ENCODE data around the gene FBXO46.
"Not testable (repeated sequence)": the region's sequence is repeated elsewhere in the genome, so short reads cannot be mapped to it uniquely, and the experiment has no call there.

The FBXO46 gene

GRCh38 chr19:45733160-45733810, 2.6 kb upstream of the FBXO46 start, which contains the start of gene MEIOSIN:
TSS of gene MEIOSIN (plus strand) at chr19:45733439. CDS start at chr19:45735377, 1,938 bp downstream.
- Histone ChIP-seq H3K27ac (ENCODE audit: low read depth in 2 of 2, low read length in 2 of 2) (no peak within 1 kb of the TSS), H3K4me3 (ENCODE audit: low read length in 2 of 2) (no peak within 1 kb of the TSS), H3K9me3 (ENCODE audit: control insufficient read depth in 2 of 2, low read length in 2 of 2) (no peaks in the 10 kb centered on the region), H3K36me3 (ENCODE audit: control insufficient read depth in 2 of 2, insufficient read depth in 2 of 2, low read length in 2 of 2) (no peaks in the 10 kb centered on the region), H3K4me1 (ENCODE audit: control insufficient read depth in 2 of 2, insufficient read depth in 2 of 2, low read length in 2 of 2) (peaks cover 7 to 11% of the 10 kb centered on the region in 2 donors), H3K9ac (ENCODE audit: low read depth in 1 of 2, low read length in 2 of 2) (no peak within 1 kb of the TSS), H3K27me3 (ENCODE audit: control insufficient read depth in 2 of 2, insufficient read depth in 2 of 2, low read length in 2 of 2) (no peaks in the 10 kb centered on the region)

GRCh38 chr19:45729800-45730290, 851 bp downstream of the FBXO46 start:
- no peaks in the 10 kb centered on the region for H3K36me3 ChIP-seq (ENCODE audit: control insufficient read depth in 2 of 2, insufficient read depth in 2 of 2, low read length in 2 of 2)
- H3K9ac ChIP-seq (ENCODE audit: low read depth in 1 of 2, low read length in 2 of 2): peak overlapping the region; percentile 64 to 91
- peak overlapping the region; percentile 80 to 86 for H3K4me3 ChIP-seq (ENCODE audit: low read length in 2 of 2)
- peaks cover 7 to 11% of the 10 kb centered on the region in 2 donors for H3K4me1 ChIP-seq (ENCODE audit: control insufficient read depth in 2 of 2, insufficient read depth in 2 of 2, low read length in 2 of 2)
- no peaks in the 10 kb centered on the region for H3K9me3 ChIP-seq (ENCODE audit: control insufficient read depth in 2 of 2, low read length in 2 of 2)
- peak overlapping the region; percentile 68 to 72 for H3K27ac ChIP-seq (ENCODE audit: low read depth in 2 of 2, low read length in 2 of 2)
- H3K27me3 ChIP-seq (ENCODE audit: control insufficient read depth in 2 of 2, insufficient read depth in 2 of 2, low read length in 2 of 2): no peaks in the 10 kb centered on the region

GRCh38 chr19:45728683-45729082, 2.0 kb downstream of the FBXO46 start:
- H3K27ac ChIP-seq (ENCODE audit: low read depth in 2 of 2, low read length in 2 of 2); H3K9me3 ChIP-seq (ENCODE audit: control insufficient read depth in 2 of 2, low read length in 2 of 2); H3K9ac ChIP-seq (ENCODE audit: low read depth in 1 of 2, low read length in 2 of 2); H3K36me3 ChIP-seq (ENCODE audit: control insufficient read depth in 2 of 2, insufficient read depth in 2 of 2, low read length in 2 of 2); H3K27me3 ChIP-seq (ENCODE audit: control insufficient read depth in 2 of 2, insufficient read depth in 2 of 2, low read length in 2 of 2); H3K4me3 ChIP-seq (ENCODE audit: low read length in 2 of 2): not testable (repeated sequence)
- H3K4me1 ChIP-seq (ENCODE audit: control insufficient read depth in 2 of 2, insufficient read depth in 2 of 2, low read length in 2 of 2): peaks cover 7 to 11% of the 10 kb centered on the region in 2 donors

GRCh38 chr19:45720065-45720464, 10.6 kb downstream of the FBXO46 start:
- H3K36me3 ChIP-seq (ENCODE audit: control insufficient read depth in 2 of 2, insufficient read depth in 2 of 2, low read length in 2 of 2); H3K9me3 ChIP-seq (ENCODE audit: control insufficient read depth in 2 of 2, low read length in 2 of 2); H3K4me3 ChIP-seq (ENCODE audit: low read length in 2 of 2); H3K27me3 ChIP-seq (ENCODE audit: control insufficient read depth in 2 of 2, insufficient read depth in 2 of 2, low read length in 2 of 2); H3K9ac ChIP-seq (ENCODE audit: low read depth in 1 of 2, low read length in 2 of 2): not testable (repeated sequence)
- H3K27ac ChIP-seq (ENCODE audit: low read depth in 2 of 2, low read length in 2 of 2): peak overlapping the region; percentile 82 to 88
- peaks cover 17 to 36% of the 10 kb centered on the region in 2 donors for H3K4me1 ChIP-seq (ENCODE audit: control insufficient read depth in 2 of 2, insufficient read depth in 2 of 2, low read length in 2 of 2)

GRCh38 chr19:45717983-45718650, 12.6 kb downstream of the FBXO46 start:
- peak overlapping the region; percentile 96 to 97 for H3K27ac ChIP-seq (ENCODE audit: low read depth in 2 of 2, low read length in 2 of 2)
- H3K4me3 ChIP-seq (ENCODE audit: low read length in 2 of 2): peak overlapping the region; percentile 75 to 85
- peaks cover 17 to 34% of the 10 kb centered on the region in 2 donors for H3K4me1 ChIP-seq (ENCODE audit: control insufficient read depth in 2 of 2, insufficient read depth in 2 of 2, low read length in 2 of 2)
- H3K9ac ChIP-seq (ENCODE audit: low read depth in 1 of 2, low read length in 2 of 2): peak overlapping the region; percentile 83 to 89
- H3K36me3 ChIP-seq (ENCODE audit: control insufficient read depth in 2 of 2, insufficient read depth in 2 of 2, low read length in 2 of 2): peaks cover 4 to 6% of the 10 kb centered on the region in 2 donors
- H3K9me3 ChIP-seq (ENCODE audit: control insufficient read depth in 2 of 2, low read length in 2 of 2): no peaks in the 10 kb centered on the region
- H3K27me3 ChIP-seq (ENCODE audit: control insufficient read depth in 2 of 2, insufficient read depth in 2 of 2, low read length in 2 of 2): no peaks in the 10 kb centered on the region

GRCh38 chr19:45717131-45717982, 13.3 kb downstream of the FBXO46 start:
- Histone ChIP-seq H3K9ac (ENCODE audit: low read depth in 1 of 2, low read length in 2 of 2) (peak overlapping the region; percentile 83 to 89), H3K27ac (ENCODE audit: low read depth in 2 of 2, low read length in 2 of 2) (peak overlapping the region; percentile 96 to 97), H3K4me3 (ENCODE audit: low read length in 2 of 2) (peak overlapping the region; percentile 75 to 85), H3K9me3 (ENCODE audit: control insufficient read depth in 2 of 2, low read length in 2 of 2) (no peaks in the 10 kb centered on the region), H3K36me3 (ENCODE audit: control insufficient read depth in 2 of 2, insufficient read depth in 2 of 2, low read length in 2 of 2) (peaks cover 2 to 6% of the 10 kb centered on the region in 2 donors), H3K27me3 (ENCODE audit: control insufficient read depth in 2 of 2, insufficient read depth in 2 of 2, low read length in 2 of 2) (no peaks in the 10 kb centered on the region), H3K4me1 (ENCODE audit: control insufficient read depth in 2 of 2, insufficient read depth in 2 of 2, low read length in 2 of 2) (peaks cover 17 to 32% of the 10 kb centered on the region in 2 donors)

GRCh38 chr19:45716359-45717130, 14.2 kb downstream of the FBXO46 start:
- Histone ChIP-seq H3K27ac (ENCODE audit: low read depth in 2 of 2, low read length in 2 of 2) (peak overlapping the region; percentile 96 to 97), H3K9ac (ENCODE audit: low read depth in 1 of 2, low read length in 2 of 2) (peak overlapping the region; percentile 78 to 82), H3K36me3 (ENCODE audit: control insufficient read depth in 2 of 2, insufficient read depth in 2 of 2, low read length in 2 of 2) (peaks cover 9% of the 10 kb centered on the region in 2 donors), H3K9me3 (ENCODE audit: control insufficient read depth in 2 of 2, low read length in 2 of 2) (no peaks in the 10 kb centered on the region), H3K4me1 (ENCODE audit: control insufficient read depth in 2 of 2, insufficient read depth in 2 of 2, low read length in 2 of 2) (peaks cover 17 to 24% of the 10 kb centered on the region in 2 donors), H3K4me3 (ENCODE audit: low read length in 2 of 2) (peak overlapping the region; percentile 62 to 85), H3K27me3 (ENCODE audit: control insufficient read depth in 2 of 2, insufficient read depth in 2 of 2, low read length in 2 of 2) (no peaks in the 10 kb centered on the region)

GRCh38 chr19:45715139-45715538, 15.6 kb downstream of the FBXO46 start:
- Histone ChIP-seq H3K27ac (ENCODE audit: low read depth in 2 of 2, low read length in 2 of 2) (no peak overlapping the region), H3K4me1 (ENCODE audit: control insufficient read depth in 2 of 2, insufficient read depth in 2 of 2, low read length in 2 of 2) (peaks cover 14 to 17% of the 10 kb centered on the region in 2 donors), H3K9me3 (ENCODE audit: control insufficient read depth in 2 of 2, low read length in 2 of 2) (no peaks in the 10 kb centered on the region), H3K4me3 (ENCODE audit: low read length in 2 of 2) (no peak overlapping the region), H3K27me3 (ENCODE audit: control insufficient read depth in 2 of 2, insufficient read depth in 2 of 2, low read length in 2 of 2) (no peaks in the 10 kb centered on the region), H3K9ac (ENCODE audit: low read depth in 1 of 2, low read length in 2 of 2) (no peak overlapping the region), H3K36me3 (ENCODE audit: control insufficient read depth in 2 of 2, insufficient read depth in 2 of 2, low read length in 2 of 2) (peaks cover 12 to 14% of the 10 kb centered on the region in 2 donors)

GRCh38 chr19:45713141-45713540, 17.6 kb downstream of the FBXO46 start:
- Histone ChIP-seq H3K36me3 (ENCODE audit: control insufficient read depth in 2 of 2, insufficient read depth in 2 of 2, low read length in 2 of 2) (peaks cover 10 to 12% of the 10 kb centered on the region in 2 donors), H3K4me1 (ENCODE audit: control insufficient read depth in 2 of 2, insufficient read depth in 2 of 2, low read length in 2 of 2) (peaks cover 8 to 11% of the 10 kb centered on the region in 2 donors), H3K27ac (ENCODE audit: low read depth in 2 of 2, low read length in 2 of 2) (no peak overlapping the region), H3K4me3 (ENCODE audit: low read length in 2 of 2) (no peak overlapping the region), H3K9me3 (ENCODE audit: control insufficient read depth in 2 of 2, low read length in 2 of 2) (no peaks in the 10 kb centered on the region), H3K27me3 (ENCODE audit: control insufficient read depth in 2 of 2, insufficient read depth in 2 of 2, low read length in 2 of 2) (no peaks in the 10 kb centered on the region), H3K9ac (ENCODE audit: low read depth in 1 of 2, low read length in 2 of 2) (no peak overlapping the region)
